HG03175 (cell line): ENCODE measurements around the gene AKAP7.

Source experiments
- ATAC-seq: cut with Tn5 transposase; IDR thresholded peaks from one replicate; pipeline ENCODE4 v1.9.1; 2021; ENCODE audit warnings: mild to moderate bottlenecking, moderate library complexity; ENCODE audit not compliant: unreplicated experiment

The AKAP7 gene

DNA sequence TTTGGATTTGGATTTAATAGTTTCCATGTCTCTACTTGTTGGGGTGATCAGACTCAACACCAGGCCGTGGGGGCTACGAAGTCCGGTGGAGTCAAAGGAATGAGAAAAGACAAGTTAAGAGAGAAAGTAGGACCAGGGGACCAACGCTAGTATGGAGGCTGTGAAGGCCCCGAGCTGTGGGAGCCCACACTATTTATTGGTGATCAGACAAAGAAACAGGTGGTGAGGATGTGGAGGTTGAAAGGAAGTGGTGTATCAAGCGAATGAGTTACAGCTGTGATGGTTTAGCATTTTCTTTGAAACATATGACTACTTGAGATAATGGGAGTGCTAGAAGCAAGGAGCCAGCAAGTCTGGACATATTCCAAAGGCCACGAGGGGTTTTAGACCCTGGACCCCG, 62.4 kb downstream of the AKAP7 start:
- no peak for ATAC-seq

- peak; percentile 100 for ATAC-seq
Measured at GRCh38 chr6:131199568-131200272, 64.5 kb downstream of the AKAP7 start.

DNA sequence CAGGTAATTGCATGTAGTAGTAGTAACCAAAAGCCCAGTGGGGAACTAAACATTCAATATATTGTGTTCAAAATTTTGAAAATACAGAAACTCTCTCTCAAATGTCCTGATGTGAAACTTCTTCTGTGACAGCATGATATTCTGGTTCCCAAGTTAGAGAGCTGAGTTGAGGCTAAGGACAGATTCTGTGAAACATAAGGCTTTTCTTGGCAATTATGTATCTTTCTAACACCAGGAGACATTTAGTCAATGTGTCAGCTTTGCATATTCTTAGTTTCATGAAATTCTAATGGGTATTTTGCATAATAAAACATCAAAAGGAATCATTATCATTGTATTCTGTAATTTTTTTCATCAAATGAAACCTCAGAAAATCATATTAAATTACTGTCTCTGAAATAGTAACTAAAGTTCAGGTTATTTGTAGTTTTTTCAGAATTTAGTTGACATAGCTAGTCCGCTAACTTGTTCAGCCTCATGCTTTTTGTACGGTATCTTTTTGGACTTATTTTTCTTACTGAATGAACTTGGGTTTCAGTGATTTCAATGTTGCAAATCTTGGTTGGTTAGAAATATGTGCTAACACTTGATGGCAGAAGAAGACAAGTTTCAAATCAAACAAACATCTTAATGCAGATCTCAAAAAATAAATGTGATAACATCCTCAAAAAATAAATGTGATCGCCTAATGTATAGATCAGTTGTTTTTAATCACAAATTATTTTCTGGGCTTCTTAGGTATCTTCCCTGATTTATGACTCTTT, 70.4 kb downstream of the AKAP7 start:
- no peak for ATAC-seq

DNA sequence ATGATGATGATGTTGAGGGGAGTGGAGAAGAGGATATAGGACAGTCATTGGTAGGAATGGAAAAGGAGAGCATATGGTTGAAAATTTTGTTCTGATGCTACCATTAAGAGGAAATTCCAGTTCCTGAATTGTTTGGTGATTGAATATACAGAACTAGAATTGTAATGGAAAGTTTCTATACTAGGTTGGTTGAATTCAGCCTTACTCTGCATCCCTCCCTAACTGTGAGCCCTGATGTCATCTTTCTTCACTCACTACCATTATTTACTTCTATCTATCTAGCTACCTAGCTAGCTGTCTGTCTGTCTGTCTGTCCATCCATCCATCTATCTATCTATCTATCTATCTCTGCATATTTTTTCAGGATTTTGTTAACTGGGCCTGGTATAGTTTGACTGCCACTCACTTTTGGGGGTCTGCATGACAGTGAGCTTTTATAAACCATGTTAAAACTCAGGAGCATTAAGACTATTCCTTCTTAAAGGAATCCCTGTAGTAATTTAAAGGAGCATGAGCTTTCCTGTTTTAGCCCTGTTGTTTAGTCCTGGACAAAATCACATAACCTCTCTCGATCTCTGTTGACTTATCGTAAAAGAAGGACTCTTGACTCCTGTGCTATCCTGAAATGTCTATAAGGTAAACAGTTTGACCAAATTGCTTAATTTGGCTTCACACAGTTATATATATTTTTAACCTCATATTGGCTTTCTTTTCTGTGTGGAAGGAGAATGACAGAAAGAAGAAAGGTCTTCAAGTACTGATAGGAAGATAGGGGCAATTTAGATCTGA, 71.4 kb downstream of the AKAP7 start:
- ATAC-seq = no peak

DNA sequence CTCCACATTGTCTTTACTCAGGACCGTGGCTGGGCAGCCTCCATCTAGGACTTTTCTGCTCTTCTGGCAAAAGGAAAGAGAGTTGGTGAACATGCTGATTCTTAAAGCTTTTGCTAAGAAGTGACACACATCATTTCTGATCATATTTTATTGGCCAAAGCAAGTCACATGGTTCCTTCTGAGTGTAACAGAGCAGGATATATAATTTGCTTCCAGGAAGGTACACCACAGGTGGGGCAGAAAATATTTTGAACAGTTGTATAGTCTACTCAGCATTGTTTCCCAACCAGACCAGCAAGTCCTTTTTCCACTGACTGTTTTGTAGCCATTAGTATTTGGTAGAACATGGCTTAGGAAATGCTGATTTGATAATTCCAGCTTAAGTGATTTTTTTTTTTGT, 73.5 kb downstream of the AKAP7 start:
- no peak for ATAC-seq

DNA sequence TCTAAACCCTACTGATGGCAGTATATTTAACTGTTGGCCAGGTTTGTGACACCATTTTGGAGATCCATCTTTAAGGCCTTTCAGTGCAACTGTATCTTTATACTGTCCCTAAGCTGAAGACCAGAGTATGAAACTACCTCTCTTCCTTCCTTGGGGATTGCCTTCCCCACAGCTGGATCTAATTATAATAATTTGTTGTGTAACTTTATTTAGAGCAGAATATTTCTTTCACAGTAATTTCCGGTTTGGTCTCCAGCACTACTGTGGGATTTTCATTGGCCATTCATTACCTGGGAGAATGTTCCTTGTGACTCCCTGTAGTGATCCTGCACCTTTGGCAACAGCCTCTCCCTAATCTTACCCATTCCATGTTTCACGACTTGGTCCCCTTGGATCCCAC, 75.2 kb downstream of the AKAP7 start:
- no peak for ATAC-seq

DNA sequence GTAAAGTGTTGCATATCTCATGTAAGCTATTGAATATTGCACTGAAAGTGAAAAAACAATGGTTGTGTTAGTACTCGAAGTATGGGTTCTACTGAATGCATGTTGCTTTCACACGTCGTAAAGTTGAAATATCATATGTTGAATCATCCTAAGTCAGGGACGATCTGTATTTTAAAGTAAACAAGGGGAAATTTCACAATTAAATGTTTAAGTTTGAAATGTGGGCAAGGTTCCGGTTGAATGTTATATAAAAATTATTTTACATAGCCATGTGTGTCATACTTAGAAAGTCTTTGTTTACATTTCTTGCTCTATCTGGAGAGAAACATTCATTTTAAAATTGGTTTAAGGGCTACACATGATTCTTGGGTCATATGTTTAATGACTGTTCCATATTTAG, 76.8 kb downstream of the AKAP7 start:
- ATAC-seq = no peak

GRCh38 chr6:131212913-131213312, 77.6 kb downstream of the AKAP7 start:
- ATAC-seq = no peak

GRCh38 chr6:131213501-131213990, 78.3 kb downstream of the AKAP7 start:
- ATAC-seq = no peak

DNA sequence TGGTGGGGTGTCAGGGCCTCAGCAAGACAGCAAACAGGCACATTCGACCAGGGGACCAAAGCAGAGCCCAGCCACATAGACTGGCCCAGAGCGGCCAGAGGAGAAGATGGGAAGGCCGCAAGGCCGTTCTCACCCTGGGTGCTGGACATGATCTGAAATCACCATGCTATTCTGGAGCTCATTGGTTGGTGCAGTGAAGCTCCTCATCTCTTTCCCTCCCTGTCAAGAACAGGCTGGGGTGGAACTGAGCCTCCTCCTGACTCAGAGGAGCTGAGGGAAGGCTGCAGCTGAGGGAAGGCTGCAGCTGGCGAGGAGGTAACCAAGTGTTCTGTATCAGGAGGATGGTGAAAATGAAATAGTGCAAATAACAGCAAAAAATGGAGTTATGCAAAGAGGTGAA, 80.0 kb downstream of the AKAP7 start:
- ATAC-seq = no peak

DNA sequence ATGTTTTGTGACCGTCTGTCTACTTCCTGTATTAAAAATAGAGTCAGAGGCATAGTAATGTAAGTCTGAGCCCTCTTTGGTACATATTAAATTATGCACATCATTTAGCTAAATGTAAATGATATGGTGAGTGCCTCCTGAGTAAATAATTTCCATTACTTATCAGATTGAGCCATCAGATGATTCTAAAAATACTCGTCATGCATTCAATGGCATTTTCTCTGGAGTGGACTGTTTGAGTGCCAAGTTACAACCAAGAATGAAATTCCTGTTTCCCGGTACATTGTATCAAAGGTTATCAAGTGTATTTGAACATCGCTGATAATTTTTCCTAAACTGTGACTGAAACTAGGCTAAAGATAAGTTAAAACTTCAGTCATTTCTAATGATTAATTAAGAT, 81.0 kb downstream of the AKAP7 start:
- ATAC-seq = no peak

DNA sequence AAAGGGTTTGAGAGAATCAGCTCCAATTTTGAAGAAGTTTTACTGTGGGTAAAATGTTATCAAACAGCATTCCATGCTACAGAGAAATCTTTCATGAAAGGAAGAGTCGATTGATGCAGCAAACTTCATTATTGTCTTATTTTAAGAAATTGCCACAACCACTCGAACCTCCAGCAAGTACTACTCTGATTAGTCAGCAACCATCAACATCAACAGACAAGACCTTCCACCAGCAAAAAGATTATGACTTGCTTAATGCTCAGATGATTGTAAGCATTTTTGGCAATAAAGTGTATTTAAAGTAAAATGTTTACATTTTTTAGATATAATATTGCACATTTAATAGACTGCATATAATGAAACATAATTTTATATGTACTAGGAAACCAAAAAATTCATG, 87.5 kb downstream of the AKAP7 start:
- no peak for ATAC-seq

- ATAC-seq = no peak
Measured at GRCh38 chr6:131223416-131223815, 88.1 kb downstream of the AKAP7 start.

- ATAC-seq = no peak
Measured at GRCh38 chr6:131225127-131225526, 89.9 kb downstream of the AKAP7 start.

DNA sequence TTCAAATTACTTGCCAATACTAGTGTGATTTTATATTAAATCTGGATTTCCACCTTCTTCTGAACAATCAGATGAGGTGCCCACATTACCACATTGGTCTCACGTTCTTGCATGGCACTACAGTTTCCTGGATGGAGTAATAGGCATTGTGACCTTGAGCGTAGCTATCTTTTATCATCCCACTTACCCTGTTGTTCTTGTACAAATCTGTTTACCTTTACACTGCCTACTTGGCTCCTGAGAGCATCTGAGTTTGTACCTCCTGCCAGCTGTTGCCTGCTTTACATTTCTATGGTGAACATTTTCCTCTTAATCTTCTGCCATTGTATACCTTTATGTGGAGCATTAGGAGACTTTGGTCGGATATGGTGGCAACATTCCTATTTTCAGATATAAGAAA, 90.7 kb downstream of the AKAP7 start:
- no peak for ATAC-seq

- no peak for ATAC-seq
Measured at GRCh38 chr6:131226459-131227157, 91.3 kb downstream of the AKAP7 start.

GRCh38 chr6:131227158-131227543, 91.9 kb downstream of the AKAP7 start:
- ATAC-seq = no peak

GRCh38 chr6:131231103-131231502, 95.8 kb downstream of the AKAP7 start:
- no peak for ATAC-seq

GRCh38 chr6:131231891-131232290, 96.6 kb downstream of the AKAP7 start:
- no peak for ATAC-seq

DNA sequence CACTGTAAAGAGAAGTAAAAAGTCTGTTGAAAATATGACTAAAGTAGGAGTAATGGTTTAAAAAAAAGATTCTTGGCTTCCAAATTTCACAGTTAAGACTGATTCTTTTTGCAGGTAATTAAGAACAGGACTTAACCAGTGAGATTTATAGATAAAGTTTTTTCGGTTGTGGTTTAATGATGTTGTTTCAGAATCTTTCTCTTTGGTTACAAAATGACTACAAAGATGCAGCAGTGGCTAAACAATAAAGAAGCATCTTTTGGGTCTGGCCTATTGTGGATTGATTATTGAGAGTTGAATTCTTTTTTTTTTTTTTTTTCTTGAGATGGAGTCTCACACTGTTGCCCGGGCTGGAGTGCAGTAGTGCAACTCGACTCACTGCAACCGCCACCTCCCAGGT, 109.7 kb downstream of the AKAP7 start:
- ATAC-seq = no peak

GRCh38 chr6:131250122-131250521, 114.9 kb downstream of the AKAP7 start:
- ATAC-seq = peak; percentile 68
